NCI-H524 (cell line): ENCODE measurements around the gene MICAL3.

Experiments used
- DNase-seq, 2 experiments: peaks; one replicate each; lab custom pipeline; 2025; lab: John Stamatoyannopoulos, UW

Gene MICAL3

DNA sequence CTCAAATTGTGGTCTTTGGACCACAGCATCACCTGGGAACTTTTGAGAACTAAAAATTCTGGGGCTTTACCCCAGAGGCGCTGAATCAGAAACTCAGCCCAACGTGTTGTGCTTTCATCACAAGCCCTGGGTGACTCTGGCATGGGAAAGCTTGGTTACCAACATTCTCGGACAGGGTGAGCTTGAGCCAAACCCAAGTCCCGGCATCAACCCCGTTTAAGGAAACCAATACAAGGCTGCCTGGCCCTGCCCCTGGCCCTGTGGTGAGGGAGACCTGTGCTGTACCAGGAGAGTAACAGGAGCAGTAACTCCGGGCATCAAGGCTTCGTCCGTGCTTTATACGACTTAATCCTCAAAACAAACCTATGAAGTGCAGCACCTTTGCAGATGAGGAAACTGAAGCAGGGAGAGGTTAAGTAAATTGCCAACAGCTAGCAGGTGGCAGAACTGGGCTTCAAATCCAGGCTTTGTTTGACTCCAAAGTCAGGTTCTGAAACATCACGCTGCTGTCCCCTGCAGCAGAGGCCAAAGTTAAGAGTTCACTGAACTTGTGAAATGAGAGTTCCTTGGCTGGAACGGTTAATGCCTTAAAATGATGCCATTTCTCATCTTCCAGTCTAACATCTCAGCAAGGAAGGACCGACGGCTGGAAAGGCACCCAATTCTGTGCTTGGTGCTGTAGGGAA, 186.0 kb downstream of the MICAL3 start:
- no peak for DNase-seq

DNA sequence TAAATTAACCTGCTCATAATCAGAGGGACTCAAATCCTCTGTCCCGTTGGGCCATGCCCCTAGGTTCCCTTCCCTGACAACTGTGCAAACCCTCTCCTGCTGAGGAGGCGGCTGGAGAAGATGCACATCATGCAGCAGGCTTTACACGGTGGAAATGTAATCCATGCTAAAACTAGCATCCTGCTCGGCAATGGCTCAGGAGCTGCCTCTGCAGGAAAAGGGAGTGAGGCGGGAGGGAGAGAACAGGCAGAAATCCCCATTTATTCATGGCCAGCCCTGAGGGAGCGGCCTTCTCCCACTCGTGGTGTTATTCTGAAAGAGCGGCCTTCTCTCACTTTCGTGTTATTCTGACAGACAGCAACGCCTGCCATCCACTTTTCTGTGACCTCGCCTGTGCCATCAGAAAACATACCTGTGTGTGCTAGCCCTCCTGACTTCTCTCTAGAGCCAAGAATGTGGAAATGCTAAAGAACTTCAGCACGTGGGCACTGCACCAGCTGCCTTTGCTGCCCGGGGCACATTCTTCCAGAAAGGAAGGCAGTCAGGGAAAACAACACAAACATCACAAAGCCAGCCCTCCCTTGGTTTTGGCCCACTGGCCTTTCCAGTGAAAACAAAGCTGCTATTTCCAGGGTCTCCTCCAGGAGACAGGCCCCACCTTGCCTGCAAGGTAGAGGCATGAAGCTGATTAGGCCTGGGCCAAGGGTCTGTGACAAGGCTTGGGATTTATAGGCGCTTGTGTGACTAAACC, 187.2 kb downstream of the MICAL3 start:
- no peak for DNase-seq

DNA sequence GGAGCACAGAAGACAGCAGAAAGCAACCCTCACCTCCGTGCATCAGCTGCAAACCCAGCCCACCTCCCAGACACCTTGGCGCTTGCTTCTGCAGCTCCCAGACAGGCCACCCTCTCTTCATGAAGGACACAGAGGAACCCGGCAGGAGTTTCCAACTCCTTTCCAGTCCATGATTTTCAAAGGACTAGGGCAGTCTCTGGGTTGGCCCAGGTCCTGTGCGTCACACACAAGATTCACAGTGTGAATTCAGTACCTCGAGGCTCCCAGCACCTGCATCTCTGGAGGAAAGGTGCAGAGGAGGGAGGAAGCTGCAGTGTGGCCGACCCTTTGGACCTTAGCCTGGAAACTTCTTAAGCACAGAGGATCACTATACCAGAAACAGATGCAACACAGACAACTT, 189.1 kb downstream of the MICAL3 start:
- no peak for DNase-seq

DNA sequence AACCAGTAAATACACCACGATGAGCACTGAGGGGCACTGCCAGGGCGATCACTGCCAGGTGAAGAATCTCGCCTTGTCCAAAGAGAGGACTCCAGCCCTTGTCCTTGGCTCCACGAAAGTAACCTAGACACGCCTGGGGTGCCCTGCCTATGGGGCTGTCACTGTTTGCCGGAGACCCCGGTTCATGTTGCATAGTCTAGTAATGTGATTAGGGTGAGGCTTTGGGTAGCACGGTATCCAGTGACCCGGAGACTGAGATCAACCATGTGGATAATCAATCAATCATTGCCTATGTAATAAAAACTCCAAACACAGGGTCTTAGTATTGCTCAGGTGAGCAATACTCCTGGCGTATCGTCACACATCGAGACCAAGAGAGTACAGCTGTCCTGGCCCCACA, 190.9 kb downstream of the MICAL3 start:
- no peak for DNase-seq

DNA sequence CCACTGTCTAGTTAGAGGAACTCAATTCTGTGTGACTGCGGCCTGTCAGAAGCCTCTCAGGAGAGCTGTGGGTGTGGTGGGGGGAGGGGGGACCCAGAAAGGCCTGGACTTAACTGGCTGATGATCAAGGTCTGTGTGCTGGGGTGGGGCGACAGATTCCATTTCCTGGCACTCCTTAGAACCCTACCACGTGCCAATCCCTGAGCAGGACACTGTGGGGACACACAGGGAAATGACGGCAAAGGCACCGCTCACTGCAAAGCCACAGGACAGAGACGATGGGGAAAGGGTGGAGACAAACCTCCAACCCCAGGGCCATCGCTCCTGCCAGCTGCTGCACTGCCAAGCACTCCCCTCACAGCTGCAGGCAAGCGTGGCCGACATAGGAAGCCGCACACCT, 191.7 kb downstream of the MICAL3 start:
- no peak for DNase-seq

DNA sequence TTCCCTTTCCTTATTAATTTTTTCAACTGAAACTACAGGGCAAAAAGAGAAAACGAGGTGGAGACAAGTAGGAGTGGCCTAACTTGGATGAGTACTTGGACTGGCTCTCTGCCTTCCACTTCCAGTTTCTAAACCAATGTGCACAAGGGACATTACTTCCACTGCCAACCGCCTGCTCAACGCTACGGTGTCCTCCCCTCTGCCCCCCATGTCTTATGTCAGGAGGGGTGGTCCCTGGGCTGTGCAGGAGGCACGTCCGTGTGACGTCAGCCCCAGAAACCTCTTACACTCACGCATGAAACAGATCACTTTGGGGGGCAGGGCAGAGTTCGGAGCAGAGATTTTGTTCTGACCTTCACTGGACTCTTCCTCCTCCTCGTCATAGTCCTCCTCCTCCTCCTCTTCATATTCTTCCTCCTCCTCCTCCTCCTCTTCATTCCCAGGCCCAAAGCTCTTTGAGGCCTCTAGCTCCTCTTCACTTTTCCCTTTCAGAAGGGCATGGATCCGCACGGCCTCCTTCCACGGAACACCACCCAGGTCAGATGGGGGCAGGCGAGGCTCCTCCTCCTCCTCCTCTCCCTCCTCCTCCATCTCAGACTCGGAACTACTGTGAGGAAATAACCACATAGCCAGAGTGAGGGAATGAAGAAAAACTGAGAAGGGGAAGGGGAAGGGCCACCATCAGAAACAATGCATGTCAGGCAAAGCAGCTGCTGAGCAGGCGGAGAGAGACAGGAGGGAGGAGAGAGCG, 192.7 kb downstream of the MICAL3 start:
- no peak for DNase-seq

DNA sequence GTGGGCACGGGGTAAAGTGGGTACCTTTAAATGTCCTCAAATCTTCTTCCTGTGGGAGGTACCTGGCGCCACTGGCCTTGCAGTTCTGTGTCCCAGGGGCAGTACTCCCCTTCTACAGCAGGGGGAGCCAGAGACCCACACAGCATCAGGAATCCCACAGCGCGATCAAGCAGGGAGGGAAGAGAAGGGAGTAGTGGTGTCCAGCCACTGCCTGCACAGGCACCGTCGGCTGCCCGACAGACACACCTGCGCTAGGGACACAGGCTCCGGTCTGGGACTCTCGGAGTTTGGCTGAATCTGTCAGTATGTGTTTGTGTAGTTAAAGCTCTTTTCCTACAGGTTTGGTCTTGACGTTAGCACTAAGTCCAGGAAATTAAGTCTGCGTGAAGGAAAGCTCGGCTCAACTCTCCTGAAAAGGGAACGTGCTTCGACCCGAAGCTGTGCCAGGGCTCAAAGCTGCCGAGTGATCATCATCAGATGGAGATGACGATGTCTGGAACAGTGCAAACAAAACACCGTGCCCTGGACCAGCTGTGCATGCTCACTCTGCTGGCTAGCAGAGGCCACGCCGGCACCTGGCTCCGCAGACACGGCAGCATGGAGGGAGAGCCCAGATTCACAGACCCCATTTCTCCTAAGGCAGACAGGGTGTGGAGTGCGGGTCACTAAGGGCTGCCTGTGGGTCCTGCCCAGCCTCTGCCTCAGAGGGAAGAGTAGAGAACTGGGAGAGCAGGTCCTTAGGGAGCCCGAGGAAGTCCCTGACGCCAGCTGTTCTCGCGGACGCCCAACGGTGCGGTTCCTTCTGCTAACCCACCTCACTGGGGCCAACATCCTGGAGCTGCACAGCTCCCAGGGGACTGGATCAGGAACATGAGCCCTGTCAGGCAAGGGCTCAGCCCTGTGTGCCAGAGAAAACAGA, 194.1 kb downstream of the MICAL3 start:
- peak; percentile 83 to 99 for DNase-seq

DNA sequence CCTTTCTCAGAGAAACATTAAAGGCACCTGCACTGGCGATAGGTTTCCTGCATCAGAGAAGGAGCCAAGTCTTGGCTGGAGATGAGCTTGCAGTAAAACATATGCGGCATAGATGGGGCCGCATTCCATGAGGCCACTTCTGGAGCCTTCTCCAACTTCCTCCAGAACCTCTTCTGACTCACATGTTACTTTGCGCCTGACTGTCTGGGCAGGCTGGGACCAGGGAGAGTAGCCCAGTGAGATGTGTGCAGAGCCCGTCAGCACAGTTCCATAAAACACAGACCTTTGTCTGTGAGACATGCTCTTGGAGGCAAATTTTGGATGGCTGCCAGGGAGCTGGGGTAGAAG, 194.7 kb downstream of the MICAL3 start:
- no peak for DNase-seq

DNA sequence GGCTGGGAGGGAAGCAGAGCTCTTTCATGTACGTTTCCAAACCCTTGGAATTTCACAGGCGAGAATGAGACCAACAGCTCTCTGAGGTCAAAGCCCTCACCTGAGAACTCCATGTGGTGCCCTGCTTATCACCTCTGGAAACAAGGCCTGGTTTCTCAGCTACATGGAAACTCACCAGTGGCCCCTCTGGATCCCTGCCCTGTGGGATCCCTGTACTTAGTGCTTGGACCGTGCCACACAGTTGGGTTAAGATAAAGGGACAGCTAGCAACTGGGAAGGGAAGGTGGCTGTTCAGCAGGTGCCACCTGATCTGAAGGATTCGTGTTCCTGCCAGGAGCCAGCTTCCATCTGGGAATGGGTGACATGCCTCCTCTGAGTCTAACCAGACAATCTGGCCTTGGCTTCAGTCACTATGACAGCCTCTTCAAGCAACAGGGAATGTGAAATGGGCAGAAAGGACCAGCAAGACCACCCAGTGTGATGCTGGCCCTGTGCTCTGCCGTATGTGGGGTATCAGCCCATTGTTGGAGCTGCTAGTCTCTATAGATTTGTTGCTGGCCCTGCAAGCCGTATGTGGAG, 195.8 kb downstream of the MICAL3 start:
- DNase-seq = no peak

DNA sequence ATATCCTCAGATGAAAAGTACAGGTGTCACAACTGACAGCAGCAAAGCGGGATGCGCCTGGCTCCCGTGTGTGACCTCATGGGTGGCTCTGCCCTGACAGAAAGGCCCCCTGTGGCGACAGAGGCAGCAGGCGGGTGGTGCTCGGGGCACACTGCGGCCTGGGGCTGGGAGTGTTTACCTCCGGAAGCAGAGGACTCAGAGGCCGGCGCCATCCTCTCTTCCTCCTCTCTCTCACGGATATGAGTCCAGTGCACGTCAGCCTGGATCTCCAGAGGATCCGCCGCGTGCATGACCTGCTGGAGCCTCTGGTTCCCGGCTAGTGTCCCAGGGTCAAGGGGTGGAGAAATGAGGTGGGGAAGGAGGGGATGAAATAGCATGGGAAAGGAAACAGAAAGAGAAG, 196.9 kb downstream of the MICAL3 start:
- no peak for DNase-seq

DNA sequence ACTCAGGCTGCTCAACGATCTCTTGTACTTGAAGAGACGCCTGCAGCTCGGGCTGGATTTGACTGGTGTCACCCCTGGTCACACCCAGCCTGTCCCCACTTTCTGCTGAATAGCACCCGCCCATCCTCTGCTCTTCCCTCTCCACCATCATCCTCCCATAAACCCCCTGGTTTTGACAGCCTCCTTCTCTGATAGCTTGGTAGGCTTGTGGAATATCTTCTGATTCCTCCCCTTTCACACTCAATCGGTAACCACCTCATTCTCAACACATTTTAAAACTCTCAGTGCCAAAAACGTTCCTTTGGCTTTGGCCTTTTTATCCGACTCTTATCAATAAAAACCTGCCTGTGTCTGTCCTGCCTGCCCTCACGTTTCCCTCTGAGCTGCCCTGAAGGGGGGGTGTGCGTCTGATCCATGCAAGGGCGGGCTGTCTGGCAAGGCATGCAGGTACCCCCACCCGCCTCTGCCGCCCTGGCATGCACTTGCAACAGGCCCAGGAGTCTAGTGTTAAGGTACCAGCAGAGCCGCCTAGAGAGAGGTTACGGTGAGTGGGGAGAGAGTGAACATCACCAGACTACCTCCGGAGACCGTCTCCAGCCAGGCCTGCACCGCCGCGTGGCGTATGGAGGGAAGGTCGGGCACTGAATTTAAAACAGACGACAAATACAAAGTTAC, 198.3 kb downstream of the MICAL3 start:
- no peak for DNase-seq

DNA sequence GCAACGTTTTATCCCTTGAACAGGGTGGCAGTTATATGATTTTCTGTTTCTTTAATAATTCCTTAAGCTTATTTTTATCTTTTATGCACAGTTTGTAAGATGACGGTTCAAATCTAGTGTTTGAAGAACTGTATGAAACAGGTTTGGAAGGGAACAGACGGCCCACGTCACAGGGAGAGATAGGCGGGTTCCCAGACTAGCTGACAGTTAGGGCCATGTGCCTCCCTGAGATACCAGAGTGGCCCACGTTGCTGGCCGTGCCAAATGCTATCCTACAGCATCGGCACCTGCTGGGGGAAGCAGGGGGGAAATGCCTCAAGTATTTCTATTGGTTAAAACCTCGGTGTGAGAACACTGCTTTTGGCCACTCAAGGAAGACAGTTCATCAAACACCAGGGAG, 199.9 kb downstream of the MICAL3 start:
- DNase-seq = no peak

DNA sequence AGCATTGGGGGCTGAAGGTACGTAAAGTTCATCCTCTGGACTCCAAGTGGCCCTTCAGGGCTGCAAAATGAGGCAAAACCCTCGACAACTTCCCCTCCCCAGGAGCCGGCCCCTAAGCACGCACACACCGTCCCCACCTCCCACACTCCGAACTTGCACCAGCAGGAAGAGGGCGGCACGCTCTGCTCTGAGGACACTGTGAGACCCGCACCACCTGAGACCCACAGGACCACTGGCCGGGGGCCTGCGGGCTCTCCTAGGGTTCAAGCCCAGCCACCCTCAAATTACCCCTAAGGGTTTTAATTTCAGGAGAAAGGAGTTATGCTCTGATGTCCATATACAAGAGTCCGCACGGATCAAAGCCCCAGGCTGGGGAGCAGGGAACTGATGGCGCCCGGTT, 200.4 kb downstream of the MICAL3 start:
- DNase-seq = no peak

DNA sequence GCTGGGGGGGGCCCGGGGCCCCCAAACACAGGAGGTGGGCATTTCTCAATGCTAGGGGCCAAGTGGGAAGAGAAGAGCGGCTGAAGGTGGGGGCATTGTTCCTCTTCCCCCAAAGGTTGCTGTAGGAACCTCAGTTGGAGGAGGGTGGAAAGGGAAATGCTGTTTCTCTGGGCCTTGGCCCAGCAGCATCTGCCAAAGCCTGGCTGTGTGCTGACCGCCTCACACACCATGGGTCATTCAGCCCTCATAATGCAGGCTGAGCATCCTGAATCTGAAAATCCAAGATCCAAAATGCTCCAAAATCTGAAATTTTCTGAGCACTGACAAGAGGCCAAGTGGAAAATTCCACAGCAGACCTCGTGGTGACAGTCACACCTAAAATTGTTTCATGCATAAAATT, 201.1 kb downstream of the MICAL3 start:
- no peak for DNase-seq

DNA sequence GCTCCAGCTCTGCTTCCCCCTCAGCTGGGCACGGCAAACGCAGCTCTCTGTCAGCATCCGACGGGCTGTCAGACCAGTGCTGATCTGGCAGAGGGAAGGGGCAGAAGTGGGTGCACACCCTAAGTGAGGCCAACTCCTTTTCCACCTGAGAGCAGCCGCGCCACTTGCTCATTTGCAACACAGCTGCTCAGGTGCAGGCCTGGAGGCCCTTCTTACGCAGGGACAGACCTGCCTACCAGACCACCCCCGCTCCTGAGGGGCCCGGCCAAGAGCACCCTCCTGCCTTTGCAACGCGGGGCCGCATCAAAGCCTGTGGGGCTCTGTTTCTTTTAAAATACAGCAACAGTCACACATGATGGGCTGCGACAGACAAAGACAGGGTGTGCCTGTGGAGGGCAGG, 202.3 kb downstream of the MICAL3 start:
- DNase-seq = no peak

DNA sequence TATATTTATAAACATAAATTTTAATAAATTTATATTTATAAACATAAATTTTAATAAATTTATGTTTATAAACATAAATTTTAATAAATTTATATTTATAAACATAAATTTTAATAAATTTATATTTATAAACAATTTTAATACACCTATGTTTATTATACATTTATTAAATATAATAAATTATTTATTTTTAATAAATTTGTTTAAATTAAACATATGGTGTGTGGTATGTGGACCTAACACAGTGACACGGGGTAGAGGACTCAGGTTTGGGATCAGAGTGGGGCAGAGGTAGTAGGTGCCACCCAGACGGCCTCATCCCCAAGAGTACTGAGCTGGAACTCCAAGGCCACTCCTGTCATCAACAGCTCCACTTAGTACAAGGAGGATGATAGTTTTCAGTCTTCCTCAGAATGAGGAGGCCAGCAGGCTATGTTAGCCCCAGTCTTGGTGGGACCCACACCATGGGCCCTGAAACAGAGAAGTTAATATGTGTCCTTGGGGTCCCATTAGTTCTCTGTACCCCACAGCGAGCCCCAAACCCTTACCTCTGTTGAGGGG, 203.4 kb downstream of the MICAL3 start:
- DNase-seq = no peak

DNA sequence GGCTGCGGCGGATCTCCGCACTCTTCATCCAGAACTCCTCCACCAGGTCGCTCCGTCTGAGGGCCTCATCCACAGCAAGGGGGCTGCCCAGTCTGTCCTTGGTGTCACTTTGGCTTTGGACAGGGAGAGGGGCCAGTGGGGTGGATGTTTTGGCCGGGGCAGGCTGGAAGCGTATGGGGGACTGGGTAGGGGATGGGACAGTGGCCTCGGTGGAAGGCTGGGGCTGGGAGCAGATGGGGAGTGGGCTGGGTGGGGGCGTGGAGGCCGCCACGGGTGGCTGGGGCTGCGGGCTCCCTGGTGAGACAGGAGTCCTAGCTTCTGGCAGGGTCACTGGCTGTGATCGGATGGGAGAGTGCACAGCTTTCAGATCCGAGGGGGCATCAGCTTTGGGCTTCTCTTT, 205.7 kb downstream of the MICAL3 start:
- DNase-seq = no peak

DNA sequence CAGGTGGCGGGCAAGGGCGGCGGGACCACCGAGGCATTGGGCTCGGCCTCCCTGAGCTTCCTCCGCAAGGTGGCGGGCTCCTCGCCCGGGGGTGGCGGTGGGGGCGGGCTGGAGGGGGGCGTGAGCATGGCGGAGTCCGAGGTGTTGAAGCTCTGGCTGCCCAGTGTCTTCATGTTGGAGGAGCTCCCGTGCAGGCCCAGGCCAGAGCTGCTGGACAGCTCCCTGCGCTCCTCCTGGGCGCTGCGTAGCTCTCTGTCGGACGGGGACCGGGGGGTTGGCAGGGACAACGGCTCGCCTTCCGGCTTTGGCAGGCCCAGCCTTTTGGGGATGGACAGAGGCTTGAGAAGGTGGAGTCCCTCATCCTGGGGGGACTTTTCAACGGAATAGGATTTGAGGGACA, 206.2 kb downstream of the MICAL3 start:
- DNase-seq = no peak

DNA sequence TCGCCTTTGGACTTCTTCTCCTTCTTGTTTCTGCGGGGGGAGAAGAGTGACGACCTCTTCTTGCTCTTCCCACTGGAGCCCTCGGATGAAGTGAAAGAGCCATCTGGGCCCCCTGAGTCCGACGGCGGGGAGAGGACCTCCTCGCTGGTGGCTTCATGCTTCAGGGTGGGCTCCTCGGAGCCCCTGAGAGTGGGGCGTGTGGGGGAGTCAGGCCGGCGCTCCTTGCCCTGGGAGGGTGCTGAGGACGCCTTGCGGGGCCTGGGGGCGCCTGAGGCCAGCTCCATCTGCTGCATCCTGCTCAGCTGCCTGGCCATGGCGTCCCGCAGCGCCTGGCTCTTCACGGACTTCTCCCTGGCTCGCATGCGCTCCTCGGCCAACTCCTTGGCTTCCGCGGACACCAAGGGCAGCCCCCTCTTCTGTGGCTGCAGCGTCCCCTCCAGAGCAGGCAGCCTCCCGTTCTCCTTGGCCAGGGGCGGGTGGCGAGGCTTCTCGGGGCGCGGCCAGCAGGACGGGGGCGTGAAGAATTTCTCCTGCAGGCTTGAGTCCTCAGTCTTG, 206.8 kb downstream of the MICAL3 start:
- DNase-seq = no peak

DNA sequence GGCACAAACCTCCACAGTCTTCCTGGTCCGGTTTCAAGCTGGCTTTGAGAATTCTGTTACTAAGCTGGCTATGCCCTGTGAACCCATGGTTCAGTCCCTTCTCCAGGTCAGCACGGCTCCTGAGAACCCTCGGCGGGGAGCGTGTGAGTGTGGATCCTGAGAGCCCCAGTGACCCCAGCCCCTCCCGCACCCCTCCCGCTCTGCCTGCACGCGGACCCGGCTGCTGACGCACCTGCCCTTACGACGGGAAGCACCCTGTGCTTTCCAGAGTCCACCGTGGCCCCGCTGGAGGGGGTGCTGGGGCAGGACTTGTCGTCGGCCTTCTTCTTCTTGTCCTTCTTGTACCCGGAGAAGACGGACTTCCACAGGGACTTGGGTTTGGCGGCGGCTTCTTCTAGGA, 207.3 kb downstream of the MICAL3 start:
- no peak for DNase-seq

DNA sequence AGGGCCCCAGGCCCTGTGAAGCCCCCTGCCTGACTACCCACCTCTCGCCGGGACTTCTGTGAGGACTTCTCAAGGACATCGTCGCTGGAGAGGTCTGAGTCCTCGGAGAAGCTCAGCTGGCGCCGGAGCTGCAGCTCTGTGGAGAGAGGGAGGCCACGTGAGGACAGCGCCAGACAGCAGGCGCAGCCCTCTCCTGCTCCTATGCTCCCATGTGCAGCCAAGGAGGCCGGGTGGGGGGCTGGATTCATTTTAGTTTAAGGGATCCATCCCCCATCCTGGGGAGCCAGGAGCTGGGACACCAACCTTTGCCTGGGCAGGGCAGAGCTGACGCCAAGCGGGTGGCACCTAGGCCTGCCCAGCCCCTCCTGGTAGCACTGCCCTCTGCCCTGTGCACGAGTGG, 207.7 kb downstream of the MICAL3 start:
- no peak for DNase-seq
